Left lung (tissue), 10 donors: Measurements from ENCODE around the gene SEPTIN10. TPM values are rescaled to one million over a fixed set of nuclear protein-coding genes. Genes with fewer than 3 reads are reported as not detected.

Experiments used
- ATAC-seq: fragments of 200-7000 bp; cut with Tn5 transposase; one replicate; pipeline ENCODE4 v1.9.1; 2020; ENCODE audit warnings: moderate library complexity
- DNase-seq, 4 donors: peaks; one replicate each; pipeline ENCODE4 v3.0.0-alpha.2; 2013 to 2020
- H3K27ac ChIP-seq, 2 donors: fragments of 200-600 bp; sonication (generic) in 1 of 2; one replicate each; pipeline versions ENCODE4 v1.5.0 to v1.8.0; 2020 to 2021
- H3K27me3 ChIP-seq, 2 donors: fragments of 200-600 bp; sonication (generic) in 1 of 2; one replicate each; pipeline versions ENCODE4 v1.5.0 to v1.8.0; 2020 to 2021
- H3K36me3 ChIP-seq, 2 donors: fragments of 200-600 bp; sonication (generic) in 1 of 2; one replicate each; pipeline versions ENCODE4 v1.5.0 to v1.8.0; 2020 to 2021
- H3K4me1 ChIP-seq, 2 donors: fragments of 200-600 bp; one replicate each; pipeline ENCODE4 v1.8.0; 2021
- H3K4me3 ChIP-seq, 2 donors: fragments of 200-600 bp; sonication (generic) in 1 of 2; one replicate each; pipeline versions ENCODE4 v1.5.0 to v1.8.0; 2020 to 2021; ENCODE audit warnings: mild to moderate bottlenecking in 1 of 2
- H3K9me3 ChIP-seq, 2 donors: fragments of 200-600 bp; sonication (generic) in 1 of 2; one replicate each; pipeline versions ENCODE4 v1.5.0 to v1.8.0; 2020 to 2021
- CTCF ChIP-seq, 2 donors: fragments of 200-600 bp; sonication (generic) in 1 of 2; IDR thresholded peaks; one replicate each; pipeline versions ENCODE4 v1.5.0 to v1.8.0; 2021; ENCODE audit warnings: antibody characterized with exemption in 2 of 2
- intact Hi-C, 2 donors: fragments of 100-400 bp; cut with DNase I; formaldehyde crosslinking; loops; one replicate each; pipeline versions ENCODE4 v1.11.2 to v1.14.2; 2022
- polyA plus RNA-seq, 6 donors: library from polyadenylated mRNA; unstranded; fragments of 120-200 nt; gene quantifications; one replicate each; pipeline ENCODE4 v1.2.1, GENCODE V29; 2013; ENCODE audit not compliant: insufficient read length in 6 of 6
- total RNA-seq, 2 donors: library from RNA; stranded (reverse); fragmentation: NEBNext Ultra II Directional; extraction: Animal tissue kit (Norgen Biotek cat#: 25700); gene quantifications; one replicate each; pipeline ENCODE4 v1.2.1, GENCODE V29; 2021
- donor health status: DM: no; HTN: yes; CAD: no.
- donor health status: DM: no; HTN: no; CAD: no.

The SEPTIN10 gene
- total and polyA plus RNA-seq, 8 donors, result 66.6 to 152 (median 130) TPM

- DNase-seq, result peak in 2 of 4 donors; percentile 51 to 60
- ATAC-seq, result no peak
- H3K4me1 ChIP-seq, result peaks cover 20 to 29% of the 10 kb centered on the region in 2 donors
- TF ChIP-seq CTCF (IDR thresholded peaks at IDR 0.05), result no peak
- no peaks in the 10 kb centered on the region for H3K36me3 ChIP-seq
- peak overlapping the region in 1 of 2 donors; percentile 57 for H3K4me3 ChIP-seq
- intact Hi-C loops, result no loop called here
- no peak overlapping the region for H3K27ac ChIP-seq
- H3K9me3 ChIP-seq, result no peaks in the 10 kb centered on the region
- H3K27me3 ChIP-seq, result peaks cover 0 to 67% of the 10 kb centered on the region in 2 donors
These were observed 2.2 kb downstream of the SEPTIN10 start for GRCh38 chr2:109611467-109612095.

- H3K36me3 ChIP-seq, result no peaks in the 10 kb centered on the region
- no peak for TF ChIP-seq CTCF (IDR thresholded peaks at IDR 0.05)
- peaks cover 16 to 21% of the 10 kb centered on the region in 2 donors for H3K4me1 ChIP-seq
- no peak overlapping the region for H3K4me3 ChIP-seq
- no peak overlapping the region for H3K27ac ChIP-seq
- intact Hi-C loops, result no loop called here
- H3K27me3 ChIP-seq, result peaks cover 0 to 46% of the 10 kb centered on the region in 2 donors
- ATAC-seq (no peak), DNase-seq (no peak)
- no peaks in the 10 kb centered on the region for H3K9me3 ChIP-seq
These were observed 4.3 kb downstream of the SEPTIN10 start for GRCh38 chr2:109609352-109610024.

- intact Hi-C loops, result no loop called here
- H3K9me3 ChIP-seq, result no peaks in the 10 kb centered on the region
- no peak overlapping the region for H3K4me3 ChIP-seq
- H3K4me1 ChIP-seq, result peaks cover 16 to 21% of the 10 kb centered on the region in 2 donors
- no peak overlapping the region for H3K27ac ChIP-seq
- ATAC-seq (no peak), DNase-seq (no peak)
- TF ChIP-seq CTCF (IDR thresholded peaks at IDR 0.05), result no peak
- H3K27me3 ChIP-seq, result peaks cover 0 to 29% of the 10 kb centered on the region in 2 donors
- H3K36me3 ChIP-seq, result no peaks in the 10 kb centered on the region
These were observed 6.0 kb downstream of the SEPTIN10 start for GRCh38 chr2:109607766-109608165.

- Histone ChIP-seq H3K27me3 (no peaks in the 10 kb centered on the region), H3K9me3 (no peaks in the 10 kb centered on the region)
- ATAC-seq, result peak; percentile 93
These were observed 9.2 kb downstream of the SEPTIN10 start for GRCh38 chr2:109604597-109604996.

More at GRCh38 chr2:109604597-109604996, 9.2 kb downstream of the SEPTIN10 start:
- peaks cover 6 to 11% of the 10 kb centered on the region in 2 donors for H3K4me1 ChIP-seq
- H3K36me3 ChIP-seq, result no peaks in the 10 kb centered on the region
- peak in 3 of 4 donors; percentile 16 to 80 (median 73) for DNase-seq
- TF ChIP-seq CTCF (IDR thresholded peaks at IDR 0.05), result no peak
- intact Hi-C loops, result no loop called here
- peak overlapping the region; percentile 5 to 7 for H3K27ac ChIP-seq
- H3K4me3 ChIP-seq, result no peak overlapping the region
